OCI-LY7 (cell line): ENCODE data around the gene LRRC4B. TPM values are rescaled to one million over a fixed set of nuclear protein-coding genes. Genes with fewer than 3 reads are reported as not detected.

ENCODE experiments used
- BruUV-seq: library from RNA; stranded (reverse); fragments of 400-500 nt; replicated peaks from 2 replicates; lab custom pipeline; 2021; lab: Mats Ljungman, UMichigan
- CTCF ChIA-PET: fragments of 300-600 bp; sonication (Branson Sonifier 250); formaldehyde crosslinking; loops from one replicate; lab custom pipeline; 2022; ENCODE audit warnings: antibody characterized with exemption; ENCODE audit not compliant: unreplicated experiment; lab: Charles Lee
- POLR2A ChIA-PET: fragments of 300-600 bp; sonication (Branson Sonifier 250); formaldehyde crosslinking; loops from one replicate; lab custom pipeline; 2022; ENCODE audit warnings: antibody characterized with exemption; lab: Charles Lee
- DNase-seq: peaks from one replicate; pipeline ENCODE4 v3.0.0-alpha.2; 2015; ENCODE audit warnings: low spot score
- H2AFZ ChIP-seq: fragments of 200-600 bp; sonication (generic), shearing (Covaris generic); 2 replicates; pipeline ENCODE4 v1.6.1; 2014; ENCODE audit warnings: mild to moderate bottlenecking, antibody characterized with exemption, low read length, moderate library complexity
- H3K27ac ChIP-seq: fragments of 200-600 bp; sonication (generic); 2 replicates; pipeline ENCODE4 v1.5.1; 2014; ENCODE audit warnings: mixed run types, low read depth, mild to moderate bottlenecking, moderate library complexity, low read length, inconsistent platforms; ENCODE audit not compliant: poor library complexity, severe bottlenecking
- H3K36me3 ChIP-seq: fragments of 200-600 bp; sonication (generic); 2 replicates; pipeline ENCODE4 v1.6.1; 2014; ENCODE audit warnings: mild to moderate bottlenecking, antibody characterized with exemption, low read length, moderate library complexity, mixed read lengths; ENCODE audit not compliant: insufficient read depth
- H3K4me1 ChIP-seq: fragments of 200-600 bp; sonication (generic); 2 replicates; pipeline ENCODE4 v1.5.1; 2014; ENCODE audit warnings: mild to moderate bottlenecking, low read length; ENCODE audit not compliant: insufficient read depth, poor library complexity, severe bottlenecking
- H3K4me2 ChIP-seq: fragments of 200-600 bp; sonication (generic); 2 replicates; pipeline ENCODE4 v1.6.1; 2014; ENCODE audit warnings: mild to moderate bottlenecking, low read length
- H3K4me3 ChIP-seq: fragments of 200-600 bp; sonication (generic); 2 replicates; pipeline ENCODE4 v1.5.1; 2014; ENCODE audit warnings: mild to moderate bottlenecking, low read depth, low read length; ENCODE audit not compliant: poor library complexity, severe bottlenecking
- H3K79me2 ChIP-seq: fragments of 200-600 bp; sonication (generic); 2 replicates; pipeline ENCODE4 v1.6.1; 2016; ENCODE audit warnings: low read depth, mild to moderate bottlenecking, low read length, moderate library complexity, mixed read lengths; ENCODE audit not compliant: insufficient read depth
- H3K9me2 ChIP-seq: fragments of 200-600 bp; sonication (generic); 2 replicates; pipeline ENCODE4 v1.6.1; 2016; ENCODE audit warnings: mild to moderate bottlenecking, low read length, mixed read lengths; ENCODE audit not compliant: insufficient read depth
- H3K9me3 ChIP-seq: fragments of 200-600 bp; sonication (generic); 2 replicates; pipeline ENCODE4 v1.6.1; 2014; ENCODE audit warnings: mild to moderate bottlenecking, mixed run types, low read length, mixed read lengths
- H4K20me1 ChIP-seq: fragments of 200-600 bp; sonication (generic); 2 replicates; pipeline ENCODE4 v1.6.1; 2014; ENCODE audit warnings: mild to moderate bottlenecking, antibody characterized with exemption, low read length, moderate library complexity, mixed read lengths; ENCODE audit not compliant: insufficient read depth
- EZH2phosphoT487 ChIP-seq: fragments of 200-600 bp; sonication (generic); IDR thresholded peaks from 2 replicates; pipeline ENCODE4 v1.6.1; 2018; ENCODE audit warnings: low read depth, borderline replicate concordance, mild to moderate bottlenecking, mixed run types, antibody characterized with exemption, low read length, moderate library complexity, mixed read lengths
- intact Hi-C: fragments of 100-400 bp; cut with micrococcal nuclease; formaldehyde crosslinking; loops from one replicate; pipeline ENCODE4 v1.10.0; 2022; ENCODE audit not compliant: unreplicated experiment
- total RNA-seq, 2 experiments: library from RNA; depleted of rRNA in 1 of 2; stranded (reverse); fragments of >200 nt in 1 of 2; shearing (Covaris generic) in 1 of 2; gene quantifications; 2 replicates each; pipeline ENCODE4 v1.2.3, GENCODE V29; 2014 to 2022
- TF ChIP-seq, protein P1 (sequence below): fragments of 200-600 bp; sonication (generic); conservative IDR thresholded peaks from 2 replicates; pipeline ENCODE4 v1.5.1; 2014; ENCODE audit warnings: mild to moderate bottlenecking, antibody characterized with exemption, low read length, moderate library complexity, mixed read lengths

LRRC4B gene
- total RNA-seq, 2 experiments from 2014 or later = 0.29 TPM; not detected in 1

GRCh38 chr19:50546527-50547221 is 21.6 kb downstream of the LRRC4B start:
- CTCF ChIA-PET = no interaction called here
- intact Hi-C loops = no loop called here
- no peak for TF ChIP-seq EZH2phosphoT487
- TF ChIP-seq, protein P1, sequence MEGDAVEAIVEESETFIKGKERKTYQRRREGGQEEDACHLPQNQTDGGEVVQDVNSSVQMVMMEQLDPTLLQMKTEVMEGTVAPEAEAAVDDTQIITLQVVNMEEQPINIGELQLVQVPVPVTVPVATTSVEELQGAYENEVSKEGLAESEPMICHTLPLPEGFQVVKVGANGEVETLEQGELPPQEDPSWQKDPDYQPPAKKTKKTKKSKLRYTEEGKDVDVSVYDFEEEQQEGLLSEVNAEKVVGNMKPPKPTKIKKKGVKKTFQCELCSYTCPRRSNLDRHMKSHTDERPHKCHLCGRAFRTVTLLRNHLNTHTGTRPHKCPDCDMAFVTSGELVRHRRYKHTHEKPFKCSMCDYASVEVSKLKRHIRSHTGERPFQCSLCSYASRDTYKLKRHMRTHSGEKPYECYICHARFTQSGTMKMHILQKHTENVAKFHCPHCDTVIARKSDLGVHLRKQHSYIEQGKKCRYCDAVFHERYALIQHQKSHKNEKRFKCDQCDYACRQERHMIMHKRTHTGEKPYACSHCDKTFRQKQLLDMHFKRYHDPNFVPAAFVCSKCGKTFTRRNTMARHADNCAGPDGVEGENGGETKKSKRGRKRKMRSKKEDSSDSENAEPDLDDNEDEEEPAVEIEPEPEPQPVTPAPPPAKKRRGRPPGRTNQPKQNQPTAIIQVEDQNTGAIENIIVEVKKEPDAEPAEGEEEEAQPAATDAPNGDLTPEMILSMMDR = no peak

GRCh38 chr19:50542943-50543342 is 25.3 kb downstream of the LRRC4B start:
- Histone ChIP-seq H3K4me2 (no peak overlapping the region), H2AFZ (no peak overlapping the region), H3K4me1 (no peaks in the 10 kb centered on the region), H4K20me1 (no peaks in the 10 kb centered on the region), H3K9me2 (no peaks in the 10 kb centered on the region), H3K79me2 (no peaks in the 10 kb centered on the region), H3K27ac (no peak overlapping the region), H3K36me3 (no peaks in the 10 kb centered on the region), H3K4me3 (no peak overlapping the region), H3K9me3 (no peaks in the 10 kb centered on the region)
- intact Hi-C loops = no loop called here
- DNase-seq = no peak
- BruUV-seq = no TSS peak
- ChIA-PET POLR2A (no interaction called here), CTCF (no interaction called here)
- TF ChIP-seq, protein P1 = no peak
- TF ChIP-seq EZH2phosphoT487 = no peak

More at GRCh38 chr19:50546527-50547221, 21.6 kb downstream of the LRRC4B start:
- POLR2A ChIA-PET = no interaction called here
- DNase-seq = no peak
- Histone ChIP-seq H3K4me2 (no peak overlapping the region), H3K79me2 (no peaks in the 10 kb centered on the region), H3K4me3 (no peak overlapping the region), H4K20me1 (no peaks in the 10 kb centered on the region), H3K36me3 (no peaks in the 10 kb centered on the region), H2AFZ (no peak overlapping the region), H3K9me3 (no peaks in the 10 kb centered on the region), H3K9me2 (no peaks in the 10 kb centered on the region), H3K27ac (no peak overlapping the region), H3K4me1 (no peaks in the 10 kb centered on the region)
- BruUV-seq = no TSS peak

GRCh38 chr19:50537769-50538230 is 30.4 kb downstream of the LRRC4B start:
- intact Hi-C loops = loop anchor here (5.0 kb wide), 1 partner anchor 245 kb away; no protein-coding TSS in a partner anchor
- Histone ChIP-seq H3K79me2 (no peaks in the 10 kb centered on the region), H4K20me1 (no peaks in the 10 kb centered on the region), H3K4me1 (no peaks in the 10 kb centered on the region), H3K4me2 (no peak overlapping the region), H3K36me3 (no peaks in the 10 kb centered on the region), H3K9me2 (no peaks in the 10 kb centered on the region), H3K4me3 (no peak overlapping the region), H3K9me3 (no peaks in the 10 kb centered on the region), H3K27ac (no peak overlapping the region), H2AFZ (no peak overlapping the region)
- TF ChIP-seq EZH2phosphoT487 = no peak
- TF ChIP-seq, protein P1 = peak; percentile 92
- no TSS peak for BruUV-seq
- CTCF ChIA-PET = no interaction called here
- POLR2A ChIA-PET = interaction anchor here (0.6 kb wide), 2 partner anchors 209 to 1804 kb away, joined by 4 to 12 read pairs; no protein-coding TSS in a partner anchor
- peak; percentile 76 for DNase-seq
